ENCODE results near the gene KIF26B.

DNA sequence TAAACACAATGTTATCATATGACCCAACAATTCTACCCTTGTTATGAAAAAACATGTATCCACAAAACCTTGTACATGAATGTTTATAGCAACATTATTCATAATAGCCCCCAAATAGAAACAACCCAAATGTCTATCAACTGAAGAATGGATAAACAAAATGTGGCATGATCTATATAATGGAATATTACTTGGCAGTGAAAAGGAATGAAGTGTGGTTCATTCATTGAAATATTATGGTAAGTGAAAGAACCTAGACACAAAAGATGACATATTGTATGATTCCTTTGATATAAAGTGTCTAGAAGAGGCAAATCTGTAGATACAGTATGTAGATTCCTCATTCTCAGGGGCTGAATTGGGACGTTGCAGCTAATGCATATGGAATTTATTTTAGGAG lies 151.2 kb downstream of the KIF26B start:
- TF ChIP-seq TCF7 (IDR thresholded peaks at IDR 0.05; ENCODE audit: borderline replicate concordance) = no peak
- TF ChIP-seq STAT3 (IDR thresholded peaks at IDR 0.05; ENCODE audit: low read depth, low read length) = no peak
- TF ChIP-seq NFYB (IDR thresholded peaks at IDR 0.05; ENCODE audit: insufficient read depth, low read depth, low read length) = no peak
